HEK293 (cell line): ENCODE data around the gene SYNE2.

ENCODE experiments used
- CTCF ChIA-PET: fragments of 350-600 bp; formaldehyde crosslinking; extraction: SDS; loops from one replicate; lab custom pipeline; 2021; ENCODE audit warnings: antibody characterized with exemption; lab: Yijun Ruan, JAX
- POLR2A ChIA-PET: fragments of 300-600 bp; formaldehyde crosslinking; extraction: SDS; loops from one replicate; lab custom pipeline; 2020; ENCODE audit warnings: antibody characterized with exemption, inconsistent platforms; lab: Yijun Ruan, JAX
- H3K27ac ChIP-seq: fragments of 200-500 bp; sonication (Bioruptor generic); 2 replicates; pipeline ENCODE4 v1.5.1; 2014; ENCODE audit warnings: low read depth, low read length, control low read depth, inconsistent platforms; ENCODE audit errors: extremely low read depth
- H3K36me3 ChIP-seq, 2 experiments: fragments of 200-500 bp in 1 of 2; sonication (Bioruptor generic) in 1 of 2; 1 replicate in 1 of 2; 2 replicates in 1 of 2; pipeline ENCODE4 v1.5.1; 2014 to 2017; ENCODE audit warnings: inconsistent platforms in 2 of 2, low read length in 2 of 2; ENCODE audit not compliant: control insufficient read depth in 2 of 2, insufficient read depth in 1 of 2
- H3K4me1 ChIP-seq: fragments of 200-500 bp; sonication (Bioruptor generic); 2 replicates; pipeline ENCODE4 v1.5.1; 2014; ENCODE audit warnings: mild to moderate bottlenecking, low read length, inconsistent platforms; ENCODE audit not compliant: control insufficient read depth, insufficient read depth
- H3K4me3 ChIP-seq: 2 replicates; pipeline ENCODE4 v1.5.1; 2011; ENCODE audit warnings: low read depth, mild to moderate bottlenecking, control low read depth, low read length, moderate library complexity
- H3K9me3 ChIP-seq: fragments of 200-500 bp; sonication (Bioruptor generic); 2 replicates; pipeline ENCODE4 v1.5.1; 2014; ENCODE audit warnings: low read depth, low read length, inconsistent platforms; ENCODE audit not compliant: control insufficient read depth, insufficient read depth
- BCL6B ChIP-seq: fragments of 450-650 bp; formaldehyde crosslinking; IDR thresholded peaks from 2 replicates; pipeline ENCODE4 v1.5.1; 2017; ENCODE audit warnings: missing biosample characterization, missing genetic modification characterization
- YY2 ChIP-seq: fragments of 450-650 bp; formaldehyde crosslinking; IDR thresholded peaks from 2 replicates; pipeline ENCODE4 v1.5.1; 2016; ENCODE audit warnings: missing biosample characterization, missing genetic modification characterization
- ZBTB20 ChIP-seq: fragments of 450-650 bp; formaldehyde crosslinking; IDR thresholded peaks from 2 replicates; pipeline ENCODE4 v1.5.1; 2016; ENCODE audit warnings: missing biosample characterization, missing genetic modification characterization
- ZBTB44 ChIP-seq: fragments of 450-650 bp; IDR thresholded peaks from 2 replicates; pipeline ENCODE4 v1.5.1; 2018; ENCODE audit warnings: missing biosample characterization, mild to moderate bottlenecking, missing genetic modification characterization
- ZNF10 ChIP-seq: fragments of 450-650 bp; formaldehyde crosslinking; IDR thresholded peaks from 2 replicates; pipeline ENCODE4 v1.5.1; 2017; ENCODE audit warnings: missing biosample characterization, missing genetic modification characterization
- ZNF2 ChIP-seq: fragments of 450-650 bp; formaldehyde crosslinking; IDR thresholded peaks from 2 replicates; pipeline ENCODE4 v1.5.1; 2016; ENCODE audit warnings: missing biosample characterization, missing genetic modification characterization
- ZNF223 ChIP-seq: fragments of 450-650 bp; formaldehyde crosslinking; IDR thresholded peaks from 2 replicates; pipeline ENCODE4 v1.5.1; 2016; ENCODE audit warnings: missing biosample characterization, missing genetic modification characterization
- ZNF26 ChIP-seq: fragments of 450-650 bp; formaldehyde crosslinking; IDR thresholded peaks from 2 replicates; pipeline ENCODE4 v1.5.1; 2016; ENCODE audit warnings: missing biosample characterization, missing genetic modification characterization
- ZNF366 ChIP-seq: fragments of 450-650 bp; formaldehyde crosslinking; conservative IDR thresholded peaks from 2 replicates; pipeline ENCODE4 v1.5.1; 2016; ENCODE audit warnings: missing biosample characterization, missing genetic modification characterization
- ZNF398 ChIP-seq: fragments of 450-650 bp; formaldehyde crosslinking; IDR thresholded peaks from 2 replicates; pipeline ENCODE4 v1.5.1; 2017; ENCODE audit warnings: missing biosample characterization, missing genetic modification characterization
- ZNF449 ChIP-seq: fragments of 450-650 bp; formaldehyde crosslinking; IDR thresholded peaks from 2 replicates; pipeline ENCODE4 v1.5.1; 2017; ENCODE audit warnings: missing biosample characterization, mild to moderate bottlenecking, missing genetic modification characterization, moderate library complexity
- ZNF48 ChIP-seq: fragments of 450-650 bp; formaldehyde crosslinking; IDR thresholded peaks from 2 replicates; pipeline ENCODE4 v1.5.1; 2016; ENCODE audit warnings: missing biosample characterization, missing genetic modification characterization
- ZNF513 ChIP-seq: fragments of 450-650 bp; IDR thresholded peaks from 2 replicates; pipeline ENCODE4 v1.5.1; 2018; ENCODE audit warnings: missing biosample characterization, missing genetic modification characterization
- ZNF621 ChIP-seq: fragments of 450-650 bp; formaldehyde crosslinking; IDR thresholded peaks from 2 replicates; pipeline ENCODE4 v1.5.1; 2017; ENCODE audit warnings: missing biosample characterization, missing genetic modification characterization
- ZNF624 ChIP-seq: fragments of 450-650 bp; formaldehyde crosslinking; IDR thresholded peaks from 2 replicates; pipeline ENCODE4 v1.5.1; 2017; ENCODE audit warnings: missing biosample characterization, missing genetic modification characterization
- ZNF629 ChIP-seq: fragments of 450-650 bp; formaldehyde crosslinking; IDR thresholded peaks from 2 replicates; pipeline ENCODE4 v1.5.1; 2017; ENCODE audit warnings: missing biosample characterization, missing genetic modification characterization
- ZNF660 ChIP-seq: fragments of 450-650 bp; IDR thresholded peaks from 2 replicates; pipeline ENCODE4 v1.5.1; 2018; ENCODE audit warnings: missing biosample characterization, mild to moderate bottlenecking, missing genetic modification characterization
- ZNF792 ChIP-seq: fragments of 450-650 bp; formaldehyde crosslinking; IDR thresholded peaks from 2 replicates; pipeline ENCODE4 v1.5.1; 2016; ENCODE audit warnings: missing biosample characterization, missing genetic modification characterization
- ZSCAN16 ChIP-seq: fragments of 450-650 bp; formaldehyde crosslinking; IDR thresholded peaks from 2 replicates; pipeline ENCODE4 v1.5.1; 2016; ENCODE audit warnings: missing biosample characterization, missing genetic modification characterization

SYNE2 gene

GRCh38 chr14:63897721-63898163 is 44.9 kb downstream of the SYNE2 start:
- POLR2A ChIA-PET, result interaction anchor here (0.6 kb wide), 1 partner anchor 259 kb away, joined by 3 read pairs; no protein-coding TSS in a partner anchor
- CTCF ChIA-PET, result no interaction called here
- H3K27ac ChIP-seq, result no peak overlapping the region
- no peak for TF ChIP-seq ZNF398 (tag by site-specific recombination)
- no peak for TF ChIP-seq ZNF792 (tag by site-specific recombination)
- TF ChIP-seq YY2, result no peak
- TF ChIP-seq ZNF629, result 0 out of 2 replicates have a peak, but pooled peaks have one; percentile 16
- TF ChIP-seq, all 188 proteins: peak for 1
- Histone ChIP-seq H3K36me3 (no peaks in the 10 kb centered on the region), H3K9me3 (no peaks in the 10 kb centered on the region), H3K4me3 (no peak overlapping the region), H3K4me1 (peaks cover 13% of the 10 kb centered on the region)

GRCh38 chr14:63899953-63900352 is 47.1 kb downstream of the SYNE2 start:
- POLR2A ChIA-PET, result no interaction called here
- CTCF ChIA-PET, result no interaction called here
- TF ChIP-seq ZNF10 (tag by site-specific recombination) (no peak), ZNF366 (tag by site-specific recombination) (no peak), ZNF2 (tag by site-specific recombination) (no peak), ZNF621 (tag by site-specific recombination) (no peak), ZNF48 (tag by site-specific recombination) (no peak), ZBTB20 (tag by site-specific recombination) (no peak), ZSCAN16 (no peak), ZNF26 (tag by site-specific recombination) (no peak), ZBTB44 (tag by site-specific recombination) (no peak), ZNF624 (tag by site-specific recombination) (no peak), ZNF223 (no peak), BCL6B (no peak), ZNF513 (tag by site-specific recombination) (no peak), ZNF449 (tag by site-specific recombination) (no peak), ZNF660 (tag by site-specific recombination) (no peak)
- TF ChIP-seq, all 188 proteins: peak for 0

More at GRCh38 chr14:63899953-63900352, 47.1 kb downstream of the SYNE2 start:
- Histone ChIP-seq H3K27ac (no peak overlapping the region), H3K9me3 (no peaks in the 10 kb centered on the region), H3K36me3 (no peaks in the 10 kb centered on the region), H3K4me1 (peaks cover 14% of the 10 kb centered on the region), H3K4me3 (no peak overlapping the region)
